ENCODE data around the gene TMEM62.
A peak's percentile ranks its signal among the peaks of the same experiment; 100 is the strongest.
"Not testable (repeated sequence)": the region's sequence is repeated elsewhere in the genome, so short reads cannot be mapped to it uniquely, and the experiment has no call there.

The TMEM62 gene

DNA sequence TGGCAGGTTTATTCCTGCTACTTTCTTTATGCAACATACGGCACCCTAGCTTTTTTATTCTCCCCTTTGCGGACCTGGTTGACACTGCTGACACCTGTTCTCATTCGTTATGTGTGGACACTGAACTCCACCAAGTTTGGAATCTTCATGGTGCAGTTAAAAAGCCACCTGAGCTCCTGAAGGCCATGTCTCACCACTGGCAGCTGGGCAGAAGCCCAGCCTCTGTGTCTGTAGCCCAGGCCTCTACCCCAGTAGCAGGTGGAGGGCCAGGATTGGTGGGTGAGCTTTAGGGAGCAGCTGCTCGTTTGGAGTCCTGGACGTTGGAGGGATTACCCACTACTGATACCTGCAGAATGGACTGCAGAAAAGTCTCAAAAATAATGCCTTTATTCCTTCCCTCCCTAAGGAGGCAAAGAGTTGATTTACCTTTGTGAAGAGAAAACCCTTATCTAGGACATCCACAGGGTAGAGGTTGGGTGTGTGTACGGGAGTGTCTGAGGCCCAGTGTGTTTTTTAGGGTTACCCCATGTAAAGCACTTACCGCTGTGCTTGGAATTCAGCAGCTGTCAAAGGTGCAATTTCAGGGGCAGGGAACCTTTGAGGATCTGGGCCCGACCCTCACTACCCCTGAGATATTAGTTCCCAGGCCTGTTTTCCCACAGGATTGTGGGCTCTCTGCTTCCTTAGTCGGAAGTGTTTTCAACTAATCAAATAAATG lies 51.2 kb downstream of the TMEM62 start:
- FAIRE-seq, result no peak

GRCh38 chr15:43185157-43186002 lies 52.0 kb downstream of the TMEM62 start, which contains the start of gene CCNDBP1:
Gene CCNDBP1, plus strand, starts transcription at chr15:43185403. Its CDS starts 96 bp downstream, at chr15:43185499.
- FAIRE-seq, result no peak

DNA sequence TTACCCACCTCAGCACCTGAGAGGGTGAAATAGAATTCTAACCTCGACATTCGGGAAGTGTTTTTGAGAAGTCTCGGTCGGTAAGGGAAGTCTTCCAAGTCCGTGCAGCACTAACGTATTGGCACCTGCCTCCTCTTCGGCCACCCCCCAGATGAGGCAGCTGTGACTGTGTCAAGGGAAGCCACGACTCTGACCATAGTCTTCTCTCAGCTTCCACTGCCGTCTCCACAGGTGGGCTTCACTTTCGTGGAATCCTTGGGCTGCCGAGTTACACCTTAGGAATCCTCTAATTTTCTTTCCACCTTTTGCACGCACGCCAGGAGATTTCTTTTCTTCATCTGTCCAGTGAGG lies 52.6 kb downstream of the TMEM62 start:
- no peak for FAIRE-seq

DNA sequence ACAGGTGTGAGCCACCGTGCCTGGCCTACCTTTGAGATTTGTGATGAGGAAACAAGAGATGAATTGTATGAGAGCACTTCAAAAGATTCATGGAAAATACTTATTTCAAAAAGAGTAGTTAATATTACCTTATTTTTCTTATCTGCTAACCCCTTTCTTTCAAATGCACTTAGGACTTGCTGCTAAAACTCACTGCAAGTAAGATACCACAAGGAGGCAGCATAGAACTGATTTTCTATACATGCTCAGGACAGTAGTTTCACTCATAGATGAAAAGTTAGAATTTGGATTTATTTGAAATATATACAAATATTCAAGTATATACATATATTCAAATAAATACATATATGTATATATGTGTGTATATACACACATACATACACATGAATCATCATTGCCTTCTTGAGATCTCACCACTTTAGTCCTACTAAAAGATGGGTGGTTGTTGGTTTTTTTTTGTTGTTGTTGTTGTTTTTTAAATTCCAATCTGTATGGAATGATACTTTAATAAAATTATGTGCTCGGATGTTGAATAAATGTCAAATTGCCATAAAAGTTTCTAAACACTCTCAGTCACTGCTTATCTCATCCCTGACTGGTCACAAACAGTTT lies 54.3 kb downstream of the TMEM62 start:
- FAIRE-seq, result no peak

- no peak for FAIRE-seq
These were observed 55.9 kb downstream of the TMEM62 start for GRCh38 chr15:43189296-43189695.

DNA sequence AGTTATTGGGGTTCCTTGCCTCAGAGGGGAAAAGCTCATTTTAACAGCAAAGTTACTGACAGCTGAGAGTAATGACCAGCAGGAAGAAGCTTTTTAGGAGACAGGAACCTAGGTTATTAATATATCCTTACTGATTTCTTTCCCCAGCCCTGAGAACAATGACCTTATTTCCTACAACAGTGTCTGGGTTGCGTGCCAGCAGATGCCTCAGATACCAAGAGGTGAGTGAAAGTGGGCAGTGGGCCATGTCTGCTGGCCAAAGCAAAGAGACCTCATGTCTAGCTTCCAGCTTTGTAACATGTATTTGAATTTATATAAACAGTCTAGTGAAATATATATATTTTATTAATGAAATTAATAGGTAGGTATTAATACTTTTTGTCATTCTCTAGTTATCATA lies 56.8 kb downstream of the TMEM62 start:
- no peak for FAIRE-seq

GRCh38 chr15:43193710-43194109 lies 60.3 kb downstream of the TMEM62 start:
- FAIRE-seq, result peak; percentile 65

DNA sequence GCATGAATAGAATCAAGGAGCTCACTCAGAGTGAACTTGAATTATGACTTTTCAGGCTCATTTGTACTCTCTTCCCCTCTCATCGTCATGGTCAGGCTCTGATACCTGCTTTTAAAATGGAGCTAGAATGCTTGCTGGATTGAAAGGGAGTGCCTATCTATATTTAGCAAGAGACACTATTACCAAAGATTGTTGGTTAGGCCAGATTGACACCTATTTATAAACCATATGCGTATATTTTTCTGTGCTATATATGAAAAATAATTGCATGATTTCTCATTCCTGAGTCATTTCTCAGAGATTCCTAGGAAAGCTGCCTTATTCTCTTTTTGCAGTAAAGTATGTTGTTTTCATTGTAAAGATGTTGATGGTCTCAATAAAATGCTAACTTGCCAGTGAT lies 61.4 kb downstream of the TMEM62 start:
- FAIRE-seq, result no peak

DNA sequence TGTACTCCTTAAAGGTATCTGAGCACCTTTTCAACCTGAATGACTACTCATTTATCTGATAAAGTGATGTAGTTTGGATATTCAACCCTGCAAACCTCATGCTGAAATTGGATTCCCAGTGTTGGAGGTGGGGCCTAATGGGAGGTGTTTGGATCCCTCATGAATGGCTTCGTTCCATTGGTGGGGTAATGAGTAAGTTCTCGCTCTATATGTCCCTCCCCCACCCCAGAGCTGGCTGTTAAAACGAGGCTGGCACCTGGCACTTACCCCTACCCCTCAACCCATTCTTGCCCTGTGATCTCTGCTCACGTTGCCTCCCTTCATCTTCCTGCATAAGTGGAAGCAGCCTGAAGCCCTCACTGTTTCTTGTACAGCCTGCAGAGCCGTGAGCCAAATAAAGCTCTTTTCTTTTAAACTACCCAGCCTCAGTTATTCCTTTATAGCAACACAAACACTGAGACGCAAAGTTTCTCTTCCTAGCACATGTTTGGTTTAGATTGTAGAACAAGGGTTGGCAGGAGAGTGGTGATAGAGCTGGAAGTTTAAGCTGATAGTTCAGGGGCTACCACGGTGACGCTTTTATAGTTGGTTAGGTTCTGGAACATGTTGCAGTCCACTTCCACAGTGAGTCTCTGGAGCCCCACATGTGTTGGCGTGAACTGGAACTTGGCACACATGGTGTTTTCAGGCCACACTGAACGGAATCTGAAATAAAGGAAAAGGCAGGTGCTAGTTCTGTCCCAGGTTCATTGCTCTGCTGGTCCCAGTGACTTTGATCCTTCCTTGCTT lies 63.6 kb downstream of the TMEM62 start:
- no peak for FAIRE-seq

GRCh38 chr15:43197773-43198172 lies 64.4 kb downstream of the TMEM62 start:
- not testable (repeated sequence) for FAIRE-seq

DNA sequence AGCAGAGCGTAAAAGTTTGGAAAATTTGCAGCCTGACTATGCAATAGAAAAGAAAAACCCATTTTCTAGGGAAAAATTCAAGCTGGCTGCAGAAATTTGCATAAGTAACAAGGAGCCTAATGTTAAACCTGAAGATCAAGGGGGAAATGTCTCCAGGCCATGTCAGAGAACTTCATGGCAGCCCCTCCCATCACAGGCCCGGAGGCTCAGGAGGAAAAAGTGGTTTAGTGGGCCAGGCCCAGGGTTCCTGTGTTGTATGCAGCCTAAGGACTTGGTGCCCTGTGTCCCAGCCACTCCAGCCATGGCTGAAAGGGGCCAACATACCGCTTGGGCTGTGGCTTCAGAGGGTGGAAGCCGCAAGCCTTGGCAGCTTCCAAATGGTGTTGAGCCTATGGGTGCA lies 65.2 kb downstream of the TMEM62 start:
- FAIRE-seq, result not testable (repeated sequence)

DNA sequence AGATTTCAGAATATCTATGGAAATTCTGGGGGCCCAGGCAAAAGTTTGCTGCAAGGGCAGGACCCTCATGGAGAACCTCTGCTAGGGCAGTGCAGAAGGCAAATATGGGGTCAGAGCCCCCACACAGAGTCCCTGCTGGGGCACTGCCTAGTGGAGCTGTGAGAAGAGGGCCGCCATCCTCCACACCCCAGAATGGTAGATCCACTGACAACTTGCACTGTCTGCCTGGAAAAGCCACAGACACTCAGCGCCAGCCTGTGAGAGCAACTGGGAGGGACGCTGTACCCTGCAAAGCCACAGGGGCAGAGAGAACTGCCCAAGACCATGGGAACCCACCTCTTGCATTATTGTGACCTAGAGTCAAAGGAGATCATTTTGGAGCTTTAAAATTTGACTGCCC lies 65.6 kb downstream of the TMEM62 start:
- FAIRE-seq, result no peak

GRCh38 chr15:43199945-43200488 lies 66.6 kb downstream of the TMEM62 start:
- FAIRE-seq, result no peak

- FAIRE-seq, result no peak
These were observed 70.9 kb downstream of the TMEM62 start for GRCh38 chr15:43204016-43204901.

DNA sequence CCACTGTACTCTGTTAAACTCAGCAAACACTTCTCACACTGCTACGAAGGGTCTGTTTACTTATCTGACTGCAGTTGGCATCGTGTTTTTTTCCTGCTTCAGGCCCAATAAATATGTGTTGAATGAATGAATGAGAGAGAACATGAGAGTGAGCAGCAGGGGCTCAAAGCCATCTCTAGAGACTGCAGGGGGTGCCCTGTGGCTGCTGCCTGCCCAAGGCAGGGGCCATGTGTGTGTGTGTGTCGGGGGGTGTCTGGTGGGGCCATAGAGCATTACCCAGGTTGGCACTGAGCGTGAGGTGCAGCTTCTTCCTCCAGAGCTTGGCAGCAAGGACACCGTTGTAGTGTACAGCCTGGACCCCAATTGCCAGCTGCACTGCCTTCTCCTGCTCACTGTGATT lies 72.7 kb downstream of the TMEM62 start:
- FAIRE-seq, result no peak

- no peak for FAIRE-seq
These were observed 73.6 kb downstream of the TMEM62 start for GRCh38 chr15:43207024-43207423.

DNA sequence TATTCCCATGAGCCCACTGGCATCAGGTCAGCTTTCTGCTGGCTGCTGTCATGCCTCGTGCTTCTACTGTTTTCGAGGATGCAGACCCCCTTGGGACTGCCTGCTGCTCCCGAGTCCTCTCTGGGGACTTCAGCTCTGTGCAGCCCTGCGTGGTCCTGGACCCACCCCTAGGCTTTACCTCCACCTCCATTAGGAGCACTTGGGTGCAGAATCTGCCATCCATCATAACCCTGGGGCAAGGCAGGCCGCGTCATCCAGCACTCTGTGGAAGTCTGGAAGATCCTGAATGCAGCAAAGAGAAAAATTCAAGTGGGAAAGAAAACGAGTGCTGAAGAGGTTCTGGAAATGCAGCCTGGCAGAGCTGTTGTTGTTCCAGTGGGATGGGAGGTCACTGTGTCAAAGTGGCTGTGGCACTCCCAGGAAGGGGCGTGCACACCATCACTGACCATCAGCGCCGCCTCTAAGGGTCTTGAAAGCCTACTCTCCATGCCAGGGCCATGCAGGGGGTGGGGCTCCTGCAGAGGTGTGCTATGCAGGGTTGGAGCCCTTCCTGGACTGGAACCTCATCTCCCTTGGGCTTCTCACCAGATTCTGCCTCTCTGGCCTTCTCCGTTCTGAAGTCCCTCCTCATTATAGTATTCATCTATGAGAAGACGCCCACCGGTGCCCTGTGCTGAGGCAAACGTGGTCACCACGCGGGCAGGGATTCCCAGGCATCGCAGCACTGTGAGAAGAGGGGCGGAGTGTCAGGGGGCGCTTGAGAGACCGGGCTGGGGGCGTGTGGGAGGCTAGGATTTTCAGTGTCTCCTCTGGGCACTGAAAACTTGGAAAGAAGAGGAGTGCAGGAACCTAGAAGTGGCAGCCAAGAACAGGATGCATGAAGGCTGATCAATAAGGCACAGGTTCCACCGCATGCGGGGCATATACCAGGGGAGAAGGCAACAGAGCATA lies 74.9 kb downstream of the TMEM62 start:
- FAIRE-seq, result no peak

- no peak for FAIRE-seq
These were observed 75.9 kb downstream of the TMEM62 start for GRCh38 chr15:43209059-43209824.

DNA sequence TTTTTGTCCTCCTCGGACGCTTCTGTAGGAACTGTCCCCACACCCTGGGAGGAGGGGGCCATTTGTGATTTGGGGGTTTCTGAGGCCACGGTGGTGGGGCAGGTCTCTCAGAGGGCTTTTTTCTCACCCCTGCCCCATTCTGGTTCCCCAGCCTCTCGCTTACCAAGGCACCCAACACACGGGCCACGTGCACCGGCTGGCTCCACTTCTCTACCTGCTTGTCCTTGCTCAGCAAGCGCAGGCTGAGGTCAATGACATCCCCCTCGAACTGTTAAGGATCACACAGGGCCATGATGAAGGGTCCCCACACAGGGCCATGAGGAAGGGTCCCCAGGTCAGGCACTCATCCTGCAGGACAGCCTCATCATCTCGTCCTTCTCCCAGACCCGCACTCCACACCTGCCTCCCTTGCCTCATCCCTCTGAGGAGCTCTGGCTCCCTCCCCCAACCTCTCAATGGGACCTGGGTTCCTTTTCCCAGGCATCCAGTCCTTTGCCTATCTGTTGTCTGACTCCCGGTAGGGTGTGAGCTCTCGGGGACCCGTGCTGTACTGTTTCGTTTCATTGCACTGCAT lies 76.9 kb downstream of the TMEM62 start:
- no peak for FAIRE-seq
